GM21360 (cell line): ENCODE data around the gene HOXB5.

Source experiments
- ATAC-seq: cut with Tn5 transposase; IDR thresholded peaks from one replicate; pipeline ENCODE4 v1.9.1; 2021; ENCODE audit warnings: mild to moderate bottlenecking, moderate library complexity; ENCODE audit not compliant: unreplicated experiment

The HOXB5 gene

DNA sequence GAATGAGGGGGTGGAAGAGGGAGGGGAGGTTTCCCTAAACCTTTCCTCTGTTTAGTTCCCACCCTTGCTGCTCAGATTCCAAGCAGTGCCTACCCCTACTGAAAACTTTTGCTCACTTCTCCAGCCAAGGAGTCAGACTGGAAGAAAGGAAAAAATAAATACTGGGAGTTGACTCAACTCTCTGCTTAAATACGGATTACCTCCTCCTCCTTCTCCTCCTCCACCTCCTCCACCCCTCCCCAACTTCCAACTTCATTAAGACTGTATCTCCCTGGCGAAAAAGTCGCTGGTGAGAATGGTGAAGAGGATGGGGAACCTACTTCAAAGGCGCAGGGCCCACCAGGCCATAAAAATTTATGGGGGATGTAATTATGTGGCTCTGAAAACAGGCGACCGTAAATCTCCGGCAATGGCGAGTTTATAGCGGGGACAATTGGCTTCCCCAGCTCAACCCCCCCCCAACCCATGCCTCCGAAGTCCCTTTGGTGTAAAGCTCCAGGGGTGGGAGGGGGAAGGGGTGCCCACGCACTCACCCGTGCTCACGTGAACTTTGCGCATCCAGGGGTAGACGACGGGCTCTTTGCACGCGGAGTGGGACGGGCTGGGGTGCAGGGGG lies 16.1 kb downstream of the HOXB5 start:
- ATAC-seq, result no peak

DNA sequence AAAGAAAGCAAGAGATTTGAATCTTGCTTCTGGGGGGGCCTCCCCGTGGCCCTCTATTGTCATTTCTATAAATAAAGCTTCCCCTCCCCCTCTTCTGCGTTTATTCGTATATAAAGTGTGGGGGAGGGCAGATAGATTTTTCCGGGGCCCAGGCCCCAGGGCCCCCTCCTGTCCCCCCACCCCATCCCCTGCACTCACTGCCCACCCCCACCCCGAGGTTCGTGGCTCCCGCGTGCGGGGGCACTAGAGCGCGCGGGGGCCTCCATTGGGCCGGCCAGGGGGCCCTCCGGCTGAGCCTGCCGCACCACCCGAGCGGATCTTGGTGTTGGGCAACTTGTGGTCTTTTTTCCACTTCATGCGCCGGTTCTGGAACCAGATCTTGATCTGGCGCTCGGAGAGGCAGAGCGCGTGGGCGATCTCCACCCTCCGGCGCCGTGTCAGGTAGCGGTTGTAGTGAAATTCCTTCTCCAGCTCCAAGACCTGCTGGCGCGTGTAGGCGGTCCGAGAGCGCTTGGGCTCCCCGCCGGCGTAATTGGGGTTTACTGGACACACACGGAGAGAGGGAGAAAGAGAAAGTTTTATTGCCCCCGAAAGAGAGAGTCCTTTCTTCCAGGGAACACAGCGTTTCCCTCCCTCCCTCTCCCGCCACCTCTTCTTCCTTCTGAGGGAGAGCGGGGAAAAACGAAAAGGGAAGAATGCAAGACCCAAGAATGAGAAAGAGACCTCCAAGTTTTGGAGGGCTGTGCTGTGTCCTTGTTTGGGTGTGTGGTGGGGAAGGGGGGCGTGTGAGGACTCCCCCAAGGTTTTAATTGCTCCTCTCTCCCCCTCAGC lies 16.9 kb downstream of the HOXB5 start:
- ATAC-seq, result no peak

DNA sequence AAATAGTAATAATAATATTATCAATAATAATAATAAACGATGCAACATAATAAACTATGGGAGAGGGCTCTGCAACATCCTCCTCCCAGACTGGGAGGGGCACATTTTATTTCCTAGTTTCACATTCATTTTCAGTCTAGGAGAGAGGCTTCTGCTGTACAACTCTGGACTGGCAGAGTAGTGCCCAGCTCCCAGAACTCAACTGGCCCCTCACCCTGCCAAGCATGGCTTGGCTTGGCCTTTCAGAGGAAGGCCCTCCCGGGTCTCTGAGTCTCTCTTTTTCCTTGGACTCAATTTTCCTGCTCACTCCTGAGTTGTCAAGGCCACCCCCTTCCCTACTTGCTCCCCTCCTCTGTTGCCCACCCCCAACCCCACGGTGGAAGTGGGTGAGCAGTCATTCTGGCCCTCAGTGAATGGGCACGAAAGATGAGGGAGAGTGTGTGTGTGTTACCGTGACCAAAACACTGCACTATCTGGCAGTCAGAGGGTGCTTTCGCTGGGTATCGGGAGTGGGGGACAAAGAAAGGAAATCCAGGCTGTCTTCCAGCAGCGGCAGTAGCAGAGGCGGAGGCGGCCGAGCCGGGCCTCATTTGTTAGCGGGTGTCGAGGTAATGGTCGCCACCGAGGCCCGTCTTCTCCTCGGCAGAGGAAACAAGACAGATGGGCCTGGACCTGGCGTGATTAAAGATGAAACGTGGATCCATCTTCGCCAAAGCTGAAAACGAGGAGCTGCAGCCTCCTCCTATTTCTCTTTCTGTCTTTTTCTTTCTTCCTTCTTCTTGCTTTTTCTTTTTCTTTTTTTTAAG lies 17.7 kb downstream of the HOXB5 start:
- ATAC-seq, result no peak

DNA sequence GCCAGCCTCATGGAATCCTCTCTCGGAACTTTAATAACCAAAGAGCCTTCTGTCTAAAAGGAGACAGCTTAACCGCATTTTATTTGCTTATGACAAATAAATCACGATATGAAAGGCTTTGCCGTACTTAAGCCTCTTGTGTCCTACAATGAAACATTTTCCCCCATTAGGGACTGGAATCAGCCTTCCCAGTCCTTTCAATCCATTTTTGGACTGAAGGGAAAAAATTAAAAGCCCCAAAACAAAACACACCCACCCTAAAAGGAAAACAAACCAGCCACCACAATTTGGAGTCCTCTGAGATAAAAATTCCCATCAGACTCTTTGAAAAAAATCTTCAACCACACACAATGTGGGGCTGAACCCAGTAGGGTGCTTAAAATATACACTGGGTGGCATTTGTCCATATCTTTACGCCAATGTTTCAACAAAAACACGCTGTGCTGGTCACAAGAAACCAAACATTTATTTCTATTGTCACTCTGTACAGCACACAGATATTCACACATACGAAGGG lies 18.5 kb downstream of the HOXB5 start:
- ATAC-seq, result no peak

DNA sequence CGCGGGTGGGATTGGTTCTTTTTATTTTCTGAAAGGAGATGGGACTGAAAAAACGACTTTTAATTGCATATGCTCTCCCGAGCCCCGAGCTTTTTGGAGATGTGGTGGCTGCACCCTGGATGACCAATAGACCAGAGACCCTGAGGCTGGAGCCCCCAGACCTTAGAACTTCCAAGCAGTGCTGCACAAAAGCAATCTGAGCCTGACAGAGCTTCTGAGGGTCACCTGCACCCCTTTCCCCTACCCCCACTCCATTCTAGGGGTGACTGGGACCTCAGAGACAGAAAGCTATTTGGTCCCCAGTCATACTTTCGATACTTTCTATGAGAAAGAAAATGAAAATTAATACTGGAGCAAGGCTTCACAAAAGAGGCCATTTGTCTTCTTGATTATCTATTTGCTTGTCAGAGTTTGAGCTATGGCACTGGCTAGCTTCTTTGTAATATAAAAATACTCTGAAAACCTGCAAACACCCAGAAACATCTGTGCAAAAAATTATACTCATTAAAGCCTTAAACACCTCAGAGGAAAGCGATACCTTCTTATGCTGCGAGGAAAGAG lies 19.0 kb downstream of the HOXB5 start:
- ATAC-seq, result no peak

DNA sequence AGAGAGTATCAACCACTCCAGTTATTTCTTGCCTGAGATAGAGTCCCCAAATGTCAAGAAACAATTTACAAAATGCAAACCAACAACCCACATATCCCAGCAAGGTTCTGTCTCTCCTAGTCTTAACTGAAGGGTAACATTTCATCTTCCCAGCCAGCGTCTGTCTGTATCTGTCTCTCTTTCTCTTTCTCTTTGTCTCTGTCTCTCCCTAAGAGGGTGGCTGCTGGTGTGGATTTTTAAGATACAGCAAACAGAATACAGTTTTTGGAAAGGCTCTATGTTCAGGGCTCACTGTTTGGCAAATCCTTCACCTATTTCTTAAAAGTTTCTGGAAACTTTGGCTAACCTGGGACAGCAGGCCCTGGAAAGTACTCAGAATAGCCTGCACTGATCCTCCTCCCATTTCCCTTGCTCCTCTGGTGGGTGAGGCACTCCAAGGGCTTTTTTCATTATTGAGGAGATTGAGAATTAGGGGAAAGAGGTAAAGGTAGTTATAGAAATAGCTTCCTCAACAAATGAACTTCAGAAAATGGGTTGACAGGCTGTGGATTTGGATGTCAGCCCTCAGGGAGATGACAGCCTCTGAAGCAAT lies 21.7 kb downstream of the HOXB5 start:
- ATAC-seq, result no peak

DNA sequence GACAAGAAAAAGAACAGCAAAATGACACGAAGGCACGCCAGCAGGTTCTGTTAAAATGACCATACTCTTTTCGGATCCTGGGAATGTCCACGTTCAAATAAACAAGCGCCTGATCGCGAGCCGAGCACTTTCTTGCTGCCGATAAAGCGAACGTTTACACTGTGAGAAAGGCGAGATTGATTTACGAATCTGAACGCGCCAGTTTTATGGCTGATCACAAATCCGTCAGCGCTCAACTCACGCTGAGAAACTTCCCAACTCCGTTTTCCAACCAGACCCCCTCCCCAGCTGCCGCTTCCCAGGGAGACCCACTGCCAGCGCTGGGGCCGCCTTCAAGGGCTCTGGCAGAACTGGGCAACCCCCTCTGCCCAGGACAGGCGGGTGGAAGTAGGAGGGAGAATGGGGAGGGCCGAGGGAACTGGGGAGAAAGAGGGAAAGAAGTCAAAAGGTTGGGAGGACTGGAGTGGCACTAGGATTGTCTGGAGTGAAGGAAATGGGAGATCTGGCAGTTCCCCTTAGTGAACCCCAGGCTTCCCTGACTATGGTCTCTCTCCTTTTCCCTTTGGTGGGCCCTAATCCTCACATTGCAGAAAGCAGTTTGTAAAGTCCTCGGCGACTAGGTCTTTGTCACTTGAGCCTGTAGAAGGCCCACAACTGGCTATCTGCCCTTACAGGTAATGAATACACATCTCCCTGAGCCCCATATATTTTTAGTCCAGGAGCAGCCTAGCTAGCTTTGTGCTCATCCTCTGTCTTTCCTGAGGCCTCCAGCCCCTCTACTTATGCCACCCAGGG lies 22.4 kb downstream of the HOXB5 start:
- ATAC-seq, result no peak

DNA sequence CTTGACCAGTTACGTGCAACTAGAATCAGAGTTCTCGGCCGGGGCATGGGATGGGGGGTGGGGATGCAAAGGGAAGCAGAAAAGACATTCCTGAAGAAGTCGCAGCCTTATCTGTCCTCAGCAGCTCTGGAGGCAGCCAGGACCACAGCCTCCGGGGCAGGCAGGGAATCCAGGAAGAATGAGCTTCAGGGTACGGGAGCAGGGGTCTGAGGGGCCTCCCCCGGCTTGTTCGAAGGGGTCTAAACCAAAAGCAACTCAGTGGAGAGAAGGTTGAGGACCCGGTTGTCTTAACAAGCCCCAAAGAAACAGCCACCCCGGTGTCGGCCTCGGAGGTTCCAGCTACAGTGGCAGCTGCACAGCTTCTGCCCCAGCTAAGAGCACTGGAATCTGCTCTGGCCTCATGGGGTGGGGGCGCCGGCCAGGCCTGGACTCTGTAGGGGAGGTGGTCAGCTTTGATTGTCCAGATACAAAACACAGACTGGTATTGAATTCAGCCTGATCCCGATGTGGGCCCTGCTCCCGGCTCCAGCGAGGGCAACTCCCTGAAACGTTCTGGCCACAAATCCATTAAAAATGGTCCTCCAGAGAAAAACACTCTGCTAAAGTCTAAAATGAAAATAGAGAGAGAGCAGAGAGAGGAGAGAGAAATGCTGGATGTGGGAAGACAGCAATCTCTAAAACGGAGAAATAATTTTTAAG lies 23.1 kb downstream of the HOXB5 start:
- no peak for ATAC-seq

DNA sequence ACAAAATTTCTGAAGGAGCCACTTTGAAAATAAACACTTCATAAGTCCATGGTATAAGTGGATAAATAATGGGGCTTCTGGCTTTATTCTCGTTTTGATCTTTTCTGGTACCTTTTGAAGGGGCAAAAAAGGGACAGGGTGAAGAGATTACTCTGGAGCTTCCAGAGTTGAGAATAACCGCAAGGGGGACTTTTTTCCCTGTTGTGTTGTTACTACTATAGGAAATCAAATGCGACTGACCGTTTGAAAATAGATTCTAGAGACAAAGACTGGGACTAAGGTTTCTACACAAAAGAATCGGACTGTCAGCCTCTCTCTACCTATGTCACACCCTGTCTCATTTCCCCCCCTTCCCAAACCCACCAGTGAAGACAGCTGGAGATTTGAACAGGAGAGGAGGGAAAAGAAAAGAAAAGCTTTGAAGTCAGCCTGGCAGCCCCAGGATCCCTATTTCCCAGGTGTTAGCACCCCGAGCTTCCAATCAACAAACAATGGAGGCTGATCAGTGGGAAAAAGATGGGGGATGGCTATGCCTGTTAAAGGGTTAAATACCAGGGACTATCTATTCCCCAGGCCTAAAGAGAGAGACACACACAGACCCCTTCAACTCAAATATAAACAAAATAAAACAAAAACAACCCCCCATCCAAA lies 23.8 kb downstream of the HOXB5 start:
- ATAC-seq, result no peak

DNA sequence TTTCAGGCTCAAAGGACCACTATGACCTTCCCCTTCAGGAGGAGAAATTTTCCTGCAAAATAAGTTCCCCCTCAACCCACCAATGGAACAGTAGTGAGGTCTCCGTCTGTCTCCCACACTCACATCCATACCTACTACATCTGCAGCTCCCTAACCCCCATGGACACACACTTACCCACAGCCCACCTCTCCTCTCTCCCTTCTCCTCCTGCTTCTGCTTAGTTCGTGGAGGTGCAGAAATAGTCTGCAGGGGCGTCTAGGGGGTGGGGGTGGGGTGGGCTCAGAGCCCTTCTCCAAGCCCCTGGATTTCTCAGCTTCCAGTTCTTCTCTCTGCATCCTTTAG lies 24.4 kb downstream of the HOXB5 start:
- ATAC-seq, result no peak

DNA sequence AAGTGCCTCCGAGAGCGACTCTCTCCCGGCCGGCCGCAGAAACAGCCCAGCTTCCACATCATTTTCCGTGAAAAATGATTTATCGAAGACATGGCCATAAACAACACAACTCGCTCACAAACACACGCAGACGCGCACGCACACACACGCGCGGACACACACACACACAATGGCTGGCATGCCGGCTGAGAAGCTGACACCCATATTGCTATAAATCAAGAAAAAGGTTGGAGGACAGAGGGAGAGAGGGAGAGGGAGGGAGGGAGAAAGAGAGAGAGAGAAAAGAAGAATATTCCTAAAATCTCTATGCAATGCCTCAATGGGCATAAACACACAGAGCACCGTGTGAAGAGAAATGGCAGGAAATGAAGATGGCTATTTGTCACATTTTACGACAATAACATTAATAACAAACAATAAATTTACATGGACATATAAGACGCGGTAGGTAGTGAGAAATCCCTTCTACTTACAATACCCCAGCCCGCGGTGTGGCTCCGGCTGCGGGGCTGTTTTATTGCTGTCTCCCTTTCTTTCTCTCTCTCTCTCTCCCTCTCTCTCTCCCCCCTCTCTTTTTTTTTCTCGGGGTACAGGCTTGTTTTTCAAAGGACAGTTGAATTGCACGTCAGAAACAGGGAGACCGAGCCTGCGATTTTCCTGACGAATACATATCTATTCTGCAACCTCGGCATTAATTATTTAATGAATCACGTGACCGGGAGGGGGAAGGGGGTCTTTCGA lies 24.9 kb downstream of the HOXB5 start:
- ATAC-seq, result no peak

DNA sequence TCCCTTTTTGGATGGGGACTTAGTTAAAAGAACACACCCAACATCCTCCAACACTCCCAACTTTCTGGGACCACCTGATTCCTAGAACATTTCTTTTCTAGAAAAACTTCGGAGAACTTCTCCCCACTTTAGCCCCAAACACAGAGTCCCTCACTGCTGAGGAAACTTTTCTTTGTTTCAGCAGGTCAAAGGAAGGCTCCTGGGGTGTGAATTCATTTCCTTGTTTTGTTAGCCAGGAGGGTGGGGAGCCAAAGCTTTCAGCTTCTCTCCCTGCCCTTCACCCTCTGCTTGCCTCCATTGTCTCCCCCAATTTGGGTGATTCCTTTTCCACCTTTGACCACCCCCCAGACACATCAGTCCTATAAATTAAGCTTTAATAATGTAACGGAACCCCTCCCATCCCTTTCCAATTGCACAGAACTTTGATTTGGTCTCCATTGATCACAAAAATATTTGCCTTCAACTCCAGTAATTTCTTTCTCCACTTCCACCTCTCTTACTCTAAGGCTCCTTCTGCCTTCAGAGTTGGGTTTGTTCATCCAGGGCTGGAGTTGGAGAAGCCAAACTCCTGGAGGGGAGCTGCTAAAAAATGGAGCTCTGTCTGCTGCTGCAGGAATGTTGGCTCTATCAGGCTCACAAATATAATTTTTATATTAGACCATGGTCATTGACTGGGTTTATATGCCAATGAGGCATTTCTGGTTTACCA lies 25.8 kb downstream of the HOXB5 start:
- ATAC-seq, result no peak

DNA sequence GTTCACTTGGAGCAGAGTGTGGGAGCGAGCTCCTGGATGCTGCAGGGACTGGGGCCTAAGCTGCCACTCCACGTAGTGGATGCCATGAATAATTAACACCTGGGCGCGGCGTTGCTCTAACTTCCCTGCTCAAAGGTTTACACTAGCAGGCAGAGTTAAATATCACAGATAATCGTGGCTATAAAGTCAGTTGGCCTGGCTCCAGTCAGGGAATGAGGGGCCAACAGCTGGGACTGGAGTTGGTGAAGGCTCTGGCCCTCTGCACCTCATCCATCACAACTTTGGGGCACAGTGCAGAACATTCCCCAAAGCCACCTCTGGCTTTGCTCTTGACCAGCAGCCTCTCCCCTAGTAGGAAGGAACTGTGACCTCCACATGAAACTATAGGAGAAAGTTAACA lies 26.4 kb downstream of the HOXB5 start:
- ATAC-seq, result no peak

DNA sequence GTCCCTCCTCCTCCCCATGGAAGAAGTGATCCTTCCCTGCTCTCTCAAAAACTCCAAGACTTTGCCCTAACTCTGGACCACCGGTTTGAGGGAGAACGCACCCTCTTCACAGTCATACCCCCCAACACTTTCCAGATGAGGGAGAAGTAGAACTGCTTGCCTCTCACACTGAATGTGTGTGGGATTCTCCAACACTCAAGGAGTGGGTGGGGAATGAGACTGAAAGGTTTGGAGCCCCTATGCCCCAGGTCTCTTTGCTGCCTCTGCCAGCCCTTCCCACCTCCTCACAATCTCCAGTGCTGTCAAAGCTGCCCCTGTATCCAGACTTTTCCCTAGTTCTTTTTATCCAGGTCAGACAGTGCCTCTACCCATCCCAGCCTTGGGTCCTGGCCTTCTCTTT lies 26.9 kb downstream of the HOXB5 start:
- no peak for ATAC-seq

DNA sequence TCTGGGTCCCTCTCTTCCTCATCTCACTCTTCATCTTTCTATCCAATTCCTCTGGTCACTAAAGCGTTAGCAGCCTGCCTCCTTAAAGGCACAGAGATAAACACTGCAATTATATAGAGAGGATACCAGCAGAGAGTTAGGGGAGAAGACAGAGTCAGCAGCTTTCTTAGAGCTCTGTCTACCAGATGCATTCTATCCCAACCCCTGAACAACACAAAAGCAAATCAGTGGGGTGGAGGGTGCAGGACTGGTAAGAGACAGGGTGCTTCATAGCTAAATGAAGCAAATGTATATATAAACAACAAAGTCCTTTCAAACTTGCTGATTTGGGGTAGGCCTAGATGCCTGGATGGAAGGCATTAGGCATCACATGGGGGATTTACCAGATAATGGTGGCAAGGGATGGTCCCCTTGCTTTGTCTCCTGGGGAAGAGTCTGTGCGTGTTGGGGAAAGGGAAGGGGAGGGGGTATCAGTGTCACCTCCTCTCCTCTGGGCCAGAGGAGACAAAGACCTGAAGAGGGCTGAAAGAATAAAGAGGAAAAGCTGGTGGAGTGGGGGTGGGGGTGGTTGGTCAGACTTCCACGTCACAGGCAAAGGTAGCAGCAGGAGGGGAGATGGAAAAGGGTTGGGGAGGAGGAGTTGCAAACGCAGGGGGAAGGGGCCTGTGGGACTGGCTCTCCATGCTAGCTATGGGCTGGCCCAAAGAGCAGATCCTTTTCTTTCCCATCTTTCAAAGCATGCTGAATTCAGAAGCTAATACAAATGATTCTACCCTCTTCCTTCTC lies 27.5 kb downstream of the HOXB5 start:
- ATAC-seq, result no peak

DNA sequence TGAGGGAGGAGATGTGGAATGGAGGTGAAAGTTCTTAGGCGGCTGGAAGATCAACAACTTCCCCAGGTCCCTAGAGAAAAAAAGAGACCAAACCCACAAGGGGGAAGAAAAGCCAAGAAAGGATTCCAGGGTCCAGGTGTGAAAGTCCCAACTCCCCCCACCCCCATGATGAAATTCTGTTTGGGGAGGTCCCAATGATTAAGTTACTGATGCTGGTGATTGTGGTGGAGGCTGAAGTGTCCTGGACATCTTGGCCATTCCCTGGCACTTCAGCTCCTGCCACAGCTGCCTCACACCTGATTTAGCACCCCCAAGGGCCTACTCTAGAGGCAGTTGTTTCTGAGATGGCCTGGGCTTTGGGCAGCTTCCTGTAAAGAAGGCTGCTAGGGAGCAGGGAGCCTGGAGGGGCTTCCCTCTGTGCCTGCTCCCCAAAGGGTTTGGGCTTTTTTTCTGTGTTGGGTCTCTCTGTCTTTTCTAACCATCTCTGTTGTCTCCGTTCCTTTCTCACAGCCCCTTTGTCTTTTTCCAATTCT lies 28.5 kb downstream of the HOXB5 start:
- ATAC-seq, result no peak
